GM19099 (cell line): Measurements from ENCODE around the gene PTPRE.
A peak's percentile ranks its signal among the peaks of the same experiment; 100 is the strongest.

ENCODE experiments used
- POLR2A ChIP-seq: IDR thresholded peaks from 3 replicates; pipeline ENCODE4 v1.6.1; 2011; ENCODE audit warnings: low read depth; ENCODE audit not compliant: insufficient read length; ENCODE audit errors: extremely low read depth

Gene PTPRE

GRCh38 chr10:128058750-128059134 lies 151.8 kb downstream of the PTPRE start:
- no peak for TF ChIP-seq POLR2A

DNA sequence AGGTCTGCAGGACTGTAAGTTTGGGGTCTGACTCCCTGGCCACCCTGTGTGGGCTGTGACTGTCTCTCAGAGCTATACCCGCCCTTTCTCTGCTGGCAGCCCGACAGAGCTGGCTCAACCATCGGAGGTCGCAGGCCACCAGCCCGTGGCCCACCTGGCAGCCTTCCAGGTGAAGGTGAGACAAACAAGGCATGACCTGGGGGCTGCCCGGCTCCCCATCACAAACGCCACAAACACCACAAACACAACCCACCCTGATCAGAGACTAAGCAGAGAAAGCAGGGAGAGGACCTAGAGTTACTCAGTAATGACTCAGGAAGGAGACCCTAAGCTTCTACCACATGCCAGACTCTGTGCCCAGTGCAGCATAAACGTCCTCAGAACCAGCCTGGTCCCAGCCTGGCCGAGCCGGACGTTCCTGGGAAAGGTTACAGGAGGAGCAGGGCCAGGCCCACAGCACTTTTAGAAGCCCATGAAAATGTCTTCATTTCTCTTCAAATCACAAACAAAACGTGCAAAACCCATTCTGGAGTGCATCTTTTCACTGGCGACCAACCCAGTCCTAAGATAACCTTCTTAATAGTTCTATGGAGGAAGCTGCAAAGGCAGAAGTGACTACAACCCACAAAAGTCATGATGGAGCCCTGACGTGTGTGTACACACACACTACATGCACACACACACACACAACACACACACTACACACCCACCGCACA lies 152.5 kb downstream of the PTPRE start:
- TF ChIP-seq POLR2A, result no peak

GRCh38 chr10:128059982-128060293 lies 153.0 kb downstream of the PTPRE start:
- TF ChIP-seq POLR2A, result no peak

- no peak for TF ChIP-seq POLR2A
Observed at GRCh38 chr10:128060341-128061250, 153.7 kb downstream of the PTPRE start.

DNA sequence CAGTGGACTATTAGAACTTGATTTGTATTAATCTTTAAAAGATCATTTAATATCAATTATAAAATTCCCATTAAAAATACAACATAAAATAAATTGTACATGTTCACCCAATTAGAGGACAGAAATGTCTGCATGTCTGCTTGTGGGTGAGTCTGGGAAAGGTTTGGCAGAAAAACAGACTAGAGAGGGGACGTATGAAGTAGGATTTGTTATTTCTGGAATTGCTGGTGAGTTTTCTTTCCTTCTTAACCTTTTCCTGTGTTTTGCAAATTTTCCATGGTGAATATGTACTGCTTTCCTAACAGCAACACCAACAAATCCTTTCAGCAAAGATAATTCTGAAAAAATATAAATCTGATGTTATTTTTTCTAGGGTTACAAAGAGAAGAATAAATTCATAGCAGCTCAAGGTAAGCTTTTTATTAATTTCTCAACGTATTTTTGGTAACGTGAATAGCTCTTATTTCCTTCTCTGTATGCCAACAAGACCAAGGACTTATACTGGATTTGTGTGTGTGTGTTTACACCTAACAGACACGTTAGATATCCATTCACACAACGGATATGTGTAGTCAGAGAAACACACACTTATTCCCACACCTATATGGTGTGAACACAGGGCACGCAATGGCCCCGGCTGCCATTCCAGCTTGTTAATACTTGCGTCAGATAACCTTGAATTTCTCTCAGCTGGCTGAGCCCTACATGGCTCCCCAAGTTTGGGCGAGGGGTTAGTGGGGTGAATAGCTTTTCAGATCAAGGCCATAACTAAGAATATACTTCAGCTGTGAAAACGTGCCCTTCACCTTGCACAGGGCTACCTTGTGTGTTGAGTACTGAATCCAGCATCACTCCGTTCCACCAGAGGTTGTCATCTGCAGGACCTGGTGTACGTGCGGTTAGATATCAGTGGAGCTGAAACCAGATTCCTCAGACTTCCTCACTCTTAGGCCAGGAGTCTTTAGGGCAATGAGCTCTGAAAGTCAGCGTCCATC lies 154.7 kb downstream of the PTPRE start:
- no peak for TF ChIP-seq POLR2A

GRCh38 chr10:128062331-128062880 lies 155.5 kb downstream of the PTPRE start:
- peak; percentile 17 for TF ChIP-seq POLR2A

DNA sequence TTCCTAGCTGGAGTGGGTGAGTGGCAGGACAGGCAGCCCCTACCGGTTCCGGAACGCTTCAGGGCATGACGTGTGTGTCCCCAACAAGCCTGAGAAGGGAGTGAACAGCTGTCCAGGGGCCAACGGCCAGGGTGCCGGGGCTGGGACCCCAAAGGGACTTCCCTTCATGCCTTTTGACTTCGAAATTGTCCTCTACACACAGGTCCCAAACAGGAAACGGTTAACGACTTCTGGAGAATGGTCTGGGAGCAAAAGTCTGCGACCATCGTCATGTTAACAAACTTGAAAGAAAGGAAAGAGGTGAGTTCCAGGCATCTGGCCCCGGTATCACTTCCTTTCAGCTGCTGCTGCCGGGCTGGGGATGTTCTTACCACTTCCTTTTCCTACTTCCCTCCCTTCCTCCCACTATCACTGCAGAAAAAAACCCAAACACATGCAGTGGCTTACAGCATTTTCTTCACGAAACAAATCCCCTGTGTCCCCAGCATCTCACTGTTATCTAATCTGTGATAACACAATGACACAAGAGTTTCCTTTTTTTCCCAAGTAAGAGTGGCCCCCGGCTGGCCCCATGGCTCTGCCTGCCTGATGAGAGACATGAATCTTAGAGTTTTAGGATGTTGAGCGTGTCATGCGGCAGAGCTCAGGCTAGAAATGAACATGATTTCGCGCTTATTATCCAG lies 156.1 kb downstream of the PTPRE start:
- TF ChIP-seq POLR2A, result no peak

GRCh38 chr10:128063736-128064107 lies 156.8 kb downstream of the PTPRE start:
- no peak for TF ChIP-seq POLR2A

- no peak for TF ChIP-seq POLR2A
Observed at GRCh38 chr10:128064108-128064969, 157.4 kb downstream of the PTPRE start.

GRCh38 chr10:128064970-128065580 lies 158.2 kb downstream of the PTPRE start:
- TF ChIP-seq POLR2A, result peak; percentile 38

- TF ChIP-seq POLR2A, result no peak
Observed at GRCh38 chr10:128065881-128066534, 159.1 kb downstream of the PTPRE start.

- no peak for TF ChIP-seq POLR2A
Observed at GRCh38 chr10:128066870-128067382, 160.0 kb downstream of the PTPRE start.
